GM21717 (cell line): Measurements from ENCODE around the gene FSD1.
"Not testable (repeated sequence)": the region's sequence is repeated elsewhere in the genome, so short reads cannot be mapped to it uniquely, and the experiment has no call there.

ENCODE experiments used
- ATAC-seq: cut with Tn5 transposase; IDR thresholded peaks from one replicate; pipeline ENCODE4 v1.9.1; 2021; ENCODE audit warnings: mild to moderate bottlenecking, moderate library complexity; ENCODE audit not compliant: unreplicated experiment

FSD1 gene

DNA sequence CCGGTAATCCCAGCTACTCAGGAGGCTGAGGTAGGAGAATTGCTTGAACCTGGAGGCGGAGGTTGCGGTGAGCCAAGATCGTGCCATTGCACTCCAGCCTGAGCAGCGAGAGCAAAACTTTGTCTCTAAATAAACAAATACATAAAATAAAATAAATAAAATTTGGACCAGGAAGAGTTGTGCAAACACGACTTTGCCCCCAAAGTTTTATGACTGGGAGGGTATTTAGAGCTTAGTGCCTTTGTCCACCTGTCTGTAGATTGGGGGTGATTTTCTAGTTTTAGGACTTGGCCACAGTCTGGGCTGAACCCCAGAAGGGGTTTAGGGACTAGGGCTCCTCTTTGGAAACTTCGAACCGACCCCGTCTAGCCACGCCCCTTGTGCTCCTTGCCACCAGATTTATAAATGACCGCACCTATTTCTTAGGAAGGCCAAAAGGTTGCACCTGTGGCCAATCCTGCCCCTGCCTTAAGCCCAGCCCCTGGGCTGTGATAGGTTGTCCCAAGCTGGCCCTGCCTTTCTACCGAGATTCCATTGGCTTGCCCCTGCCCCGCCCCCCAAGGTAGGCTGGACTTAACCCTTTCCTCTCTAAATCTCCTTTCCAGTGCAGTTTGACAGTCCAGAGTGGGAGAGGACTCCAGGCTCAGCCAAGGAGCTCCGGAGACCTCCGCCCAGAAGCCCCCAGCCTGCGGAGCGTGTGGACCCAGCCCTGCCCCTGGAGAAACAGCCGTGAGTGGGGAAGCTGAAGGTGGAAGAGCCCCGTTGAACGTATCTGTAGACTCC, 20.0 kb upstream of the FSD1 start:
- ATAC-seq: no peak

GRCh38 chr19:4284974-4285373, 19.4 kb upstream of the FSD1 start:
- ATAC-seq: no peak

GRCh38 chr19:4286141-4286540, 18.3 kb upstream of the FSD1 start:
- not testable (repeated sequence) for ATAC-seq

DNA sequence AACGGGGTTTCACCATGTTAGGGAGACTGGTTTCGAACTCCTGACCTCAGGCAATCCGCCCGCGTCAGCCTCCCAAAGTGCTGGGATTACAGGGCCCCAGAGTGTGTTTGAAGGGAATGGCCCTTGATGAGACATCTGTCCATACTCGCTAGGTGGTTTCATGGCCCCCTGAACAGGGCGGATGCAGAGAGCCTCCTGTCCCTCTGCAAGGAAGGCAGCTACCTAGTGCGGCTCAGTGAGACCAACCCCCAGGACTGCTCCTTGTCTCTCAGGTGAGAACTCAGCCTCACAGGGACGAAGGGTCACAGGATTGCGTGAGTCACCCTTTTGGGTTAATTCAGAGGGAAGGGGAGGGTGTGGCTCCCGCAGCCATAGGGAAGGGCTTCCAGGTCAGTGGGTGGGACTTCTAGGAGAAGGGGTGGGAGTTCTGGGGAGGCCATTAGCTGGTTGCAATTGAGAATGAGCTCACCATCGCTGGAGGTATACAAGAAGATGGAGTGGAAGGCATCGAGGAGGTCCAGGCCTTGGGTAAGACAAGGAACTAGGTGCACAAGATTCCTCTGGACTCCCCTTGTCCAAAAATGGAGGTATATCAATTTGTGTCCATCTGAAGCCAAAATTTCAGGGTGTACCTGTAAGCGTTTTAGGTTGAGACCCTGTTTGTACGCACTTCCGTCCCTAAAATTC, 16.2 kb upstream of the FSD1 start:
- ATAC-seq: no peak

DNA sequence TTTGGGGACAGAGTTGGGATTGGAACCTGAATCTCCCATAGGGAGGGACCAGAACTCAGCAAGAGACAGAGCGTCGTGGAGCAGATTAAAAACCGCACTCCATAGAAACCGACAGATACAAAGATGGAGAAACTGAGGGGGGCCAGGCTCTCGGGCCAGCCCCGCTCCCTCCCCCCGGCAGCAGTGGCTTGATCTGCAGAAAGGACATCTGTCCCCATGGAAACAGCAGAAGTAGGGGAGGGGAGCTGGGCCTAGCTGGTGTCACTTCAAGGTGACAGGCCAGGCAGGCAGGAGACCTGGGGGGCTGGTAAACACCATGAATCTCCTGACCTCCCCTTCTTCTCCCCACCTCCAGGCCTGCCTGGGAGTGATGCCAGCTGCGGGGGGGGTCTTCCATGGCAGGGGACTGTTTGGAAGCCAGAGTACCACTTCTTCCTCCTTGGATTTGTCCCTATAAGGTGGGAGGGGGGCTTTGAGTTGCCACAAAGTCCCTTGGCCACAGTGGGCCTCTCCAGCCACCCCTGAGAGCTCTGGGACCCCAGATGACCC, 13.1 kb upstream of the FSD1 start:
- no peak for ATAC-seq

GRCh38 chr19:4292515-4292914, 11.9 kb upstream of the FSD1 start:
- ATAC-seq: no peak

DNA sequence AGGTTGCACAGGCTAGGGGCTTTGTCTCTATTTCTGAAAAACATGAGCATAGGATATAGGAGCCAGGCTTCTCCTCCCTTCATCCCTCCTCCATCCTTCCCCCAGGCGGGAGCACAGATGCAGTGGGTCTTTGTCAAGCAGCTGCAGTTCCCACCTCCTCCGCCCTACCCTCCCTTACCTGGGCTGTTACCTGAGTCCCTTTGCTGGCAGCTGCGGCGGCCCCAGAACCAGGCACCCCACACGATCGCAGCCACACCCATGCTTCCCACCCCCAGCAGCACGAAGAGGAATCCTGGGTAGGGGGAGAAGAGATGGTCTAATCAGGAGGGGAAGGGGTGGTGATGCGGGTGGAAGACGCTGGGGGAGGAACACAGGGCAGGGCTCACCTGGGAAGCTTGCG, 10.0 kb upstream of the FSD1 start:
- ATAC-seq: no peak

DNA sequence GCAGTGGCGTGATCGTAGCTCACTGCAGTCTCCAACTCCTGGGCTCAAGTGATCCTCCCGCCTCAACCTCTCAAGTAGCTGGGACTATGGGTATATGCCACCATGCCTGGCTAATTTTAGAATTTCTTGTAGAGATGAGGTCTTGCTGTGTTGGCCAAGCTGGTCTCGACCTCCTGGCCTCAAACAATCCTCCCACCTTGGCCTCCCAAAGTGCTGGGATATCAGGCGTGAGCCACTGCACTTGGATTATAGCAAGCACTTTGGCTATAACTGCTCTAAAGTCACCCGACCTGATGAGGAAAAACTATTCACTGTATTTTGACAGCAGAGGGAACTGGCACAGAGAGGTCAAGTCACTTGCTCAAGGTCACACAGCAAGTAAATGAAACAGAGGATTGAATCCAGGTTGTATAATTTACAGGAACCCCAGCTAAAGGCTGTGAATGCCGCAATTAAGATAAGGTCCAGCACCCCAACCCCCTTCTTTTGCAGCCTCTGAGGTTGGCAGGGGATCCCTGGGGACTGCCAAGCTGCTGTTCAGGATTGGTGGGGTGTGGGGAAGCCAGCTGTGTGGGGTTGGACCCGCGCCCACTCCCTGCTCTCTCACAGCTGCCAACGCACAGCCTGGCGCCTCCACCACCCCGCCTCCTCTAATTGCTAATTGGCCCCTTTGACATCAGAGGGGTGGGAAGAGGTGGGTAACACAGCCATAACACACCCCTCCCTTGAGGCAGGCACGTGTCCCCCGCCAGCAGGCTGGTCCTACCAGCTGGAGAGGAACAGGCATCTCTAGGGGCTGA, 8.2 kb upstream of the FSD1 start:
- ATAC-seq: no peak

GRCh38 chr19:4297901-4298809, 6.2 kb upstream of the FSD1 start:
- no peak for ATAC-seq

GRCh38 chr19:4298810-4299550, 5.4 kb upstream of the FSD1 start:
- ATAC-seq: no peak

- no peak for ATAC-seq
These were observed 3.8 kb upstream of the FSD1 start for GRCh38 chr19:4300589-4300988.

GRCh38 chr19:4301590-4302242, 2.7 kb upstream of the FSD1 start:
- no peak for ATAC-seq

GRCh38 chr19:4302243-4302640, 2.2 kb upstream of the FSD1 start, which contains the start of gene TMIGD2:
Gene TMIGD2, minus strand, starts transcription at chr19:4302389. Its CDS starts 4 bp downstream, at chr19:4302385.
- ATAC-seq: no peak

- no peak for ATAC-seq
These were observed 420 bp upstream of the FSD1 start for GRCh38 chr19:4303819-4304537.

DNA sequence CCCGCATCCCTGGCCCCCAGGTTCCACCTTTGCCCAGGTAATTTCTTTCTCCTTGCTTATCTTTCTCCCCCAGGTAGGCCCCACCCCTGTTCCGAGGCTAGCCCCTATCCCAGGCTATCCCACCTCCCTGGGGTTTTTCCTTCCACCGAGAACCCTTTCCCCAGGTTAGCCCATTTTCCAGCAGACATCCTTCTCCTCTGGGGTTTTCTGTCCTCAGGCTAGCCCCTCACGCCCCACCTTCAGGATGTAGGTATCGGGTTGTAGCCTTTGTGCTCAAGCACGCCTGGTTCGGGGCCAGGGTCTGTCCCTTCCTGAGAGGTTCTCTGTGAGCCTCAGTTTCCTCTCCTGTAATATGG, 837 bp downstream of the FSD1 start:
- ATAC-seq: no peak

DNA sequence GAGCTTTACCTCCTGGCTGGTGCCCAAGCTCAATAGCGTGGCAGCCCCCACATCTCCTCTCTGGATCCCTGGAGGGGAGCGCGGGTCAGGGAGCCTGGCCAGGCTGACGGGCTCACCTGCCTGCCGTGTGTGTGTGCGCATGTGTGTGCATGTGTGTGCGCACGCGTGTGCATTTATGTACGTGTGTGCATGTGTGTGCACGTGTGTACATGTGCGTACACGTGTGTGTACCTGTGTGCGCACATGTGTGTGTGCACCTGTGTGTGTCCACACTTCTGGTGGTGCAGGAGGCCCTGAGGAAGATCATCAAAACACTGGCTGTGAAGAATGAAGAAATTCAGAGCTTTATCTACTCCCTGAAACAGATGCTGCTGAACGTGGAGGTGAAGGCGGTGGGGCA, 1.3 kb downstream of the FSD1 start:
- ATAC-seq: no peak

GRCh38 chr19:4310247-4311121, 6.1 kb downstream of the FSD1 start:
- no peak for ATAC-seq
